MM.1S (cell line): ENCODE measurements around the gene LMBR1.

Experiments
- DNase-seq: peaks from one replicate; pipeline ENCODE4 v3.0.0-alpha.2; 2015
- H2AFZ ChIP-seq: fragments of 300-600 bp; sonication (generic); 2 replicates; pipeline ENCODE4 v1.6.0; 2016; ENCODE audit warnings: antibody characterized with exemption, low read length
- H3F3A ChIP-seq: fragments of 300-600 bp; sonication (generic); 2 replicates; pipeline ENCODE4 v1.6.1; 2016; ENCODE audit warnings: mild to moderate bottlenecking, antibody characterized with exemption, low read length, moderate library complexity, mixed read lengths; ENCODE audit not compliant: insufficient read depth
- H3K27ac ChIP-seq: fragments of 300-600 bp; sonication (generic); 2 replicates; pipeline ENCODE4 v1.5.1; 2016; ENCODE audit warnings: mild to moderate bottlenecking, low read length
- H3K27me3 ChIP-seq: fragments of 300-600 bp; sonication (generic); replicated peaks from 2 replicates; pipeline ENCODE4 v1.6.0; 2016; ENCODE audit warnings: low read length; ENCODE audit not compliant: insufficient read depth
- H3K36me3 ChIP-seq: fragments of 300-600 bp; sonication (generic); replicated peaks from 2 replicates; pipeline ENCODE4 v1.6.1; 2016; ENCODE audit warnings: mild to moderate bottlenecking, low read length, mixed read lengths; ENCODE audit not compliant: insufficient read depth
- H3K4me1 ChIP-seq: fragments of 300-600 bp; sonication (generic); 2 replicates; pipeline ENCODE4 v1.6.1; 2016; ENCODE audit warnings: low read length, mixed read lengths
- H3K4me2 ChIP-seq: fragments of 300-600 bp; sonication (generic); 2 replicates; pipeline ENCODE4 v1.6.0; 2016; ENCODE audit warnings: low read depth, low read length
- H3K4me3 ChIP-seq: fragments of 300-600 bp; sonication (generic); 2 replicates; pipeline ENCODE4 v1.5.1; 2016; ENCODE audit warnings: low read length, mixed read lengths
- H3K79me2 ChIP-seq: fragments of 300-600 bp; sonication (generic); 2 replicates; pipeline ENCODE4 v1.6.1; 2016; ENCODE audit warnings: mixed run types, low read length, mixed read lengths
- H3K9ac ChIP-seq: fragments of 300-600 bp; sonication (generic); 2 replicates; pipeline ENCODE4 v1.6.1; 2016; ENCODE audit warnings: low read length, mixed read lengths
- H3K9me2 ChIP-seq: fragments of 300-600 bp; sonication (generic); replicated peaks from 2 replicates; pipeline ENCODE4 v1.6.1; 2016; ENCODE audit warnings: mild to moderate bottlenecking, low read length, mixed read lengths; ENCODE audit not compliant: insufficient read depth
- H3K9me3 ChIP-seq: fragments of 300-600 bp; sonication (generic); replicated peaks from 2 replicates; pipeline ENCODE4 v1.6.1; 2016; ENCODE audit warnings: mild to moderate bottlenecking, low read length, mixed read lengths; ENCODE audit not compliant: insufficient read depth
- H4K20me1 ChIP-seq: fragments of 300-600 bp; sonication (generic); 2 replicates; pipeline ENCODE4 v1.6.1; 2016; ENCODE audit warnings: mild to moderate bottlenecking, low read length, moderate library complexity, mixed read lengths; ENCODE audit not compliant: insufficient read depth
- EZH2 ChIP-seq: fragments of 300-600 bp; sonication (generic); optimal IDR thresholded peaks from 2 replicates; pipeline ENCODE3; 2017; ENCODE audit warnings: low read depth, mild to moderate bottlenecking, antibody characterized with exemption, low read length, mixed read lengths
- EZH2phosphoT487 ChIP-seq: fragments of 300-600 bp; sonication (generic); IDR thresholded peaks from 2 replicates; pipeline ENCODE4 v1.6.1; 2018; ENCODE audit warnings: antibody characterized with exemption, low read length
- TF ChIP-seq, protein P1 (sequence below): fragments of 300-600 bp; sonication (generic); IDR thresholded peaks from 2 replicates; pipeline ENCODE4 v1.5.1; 2016; ENCODE audit warnings: antibody characterized with exemption, low read length, mixed read lengths

Gene LMBR1

DNA sequence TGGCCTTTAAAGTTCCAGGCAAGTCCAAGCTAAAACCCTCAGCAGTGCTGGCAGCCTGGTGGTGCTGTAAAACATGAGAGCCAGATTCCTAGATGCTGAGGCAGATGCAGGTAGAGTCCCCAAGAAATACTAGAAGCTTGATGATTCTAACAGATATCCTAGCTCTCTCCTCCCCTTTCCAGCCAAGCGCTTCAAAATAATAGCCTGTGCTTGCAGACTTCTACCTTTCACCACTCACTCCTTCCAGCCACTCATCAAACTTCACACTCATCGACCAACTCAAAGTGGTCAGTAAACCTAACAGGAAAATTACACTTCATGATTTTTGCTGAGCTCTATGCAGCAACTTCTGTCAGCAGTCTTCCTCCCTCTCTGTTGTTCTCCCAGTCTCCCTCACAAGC is 50.2 kb downstream of the LMBR1 start:
- no peaks in the 10 kb centered on the region for H3F3A ChIP-seq
- H3K9me2 ChIP-seq, result no peaks in the 10 kb centered on the region
- no peak overlapping the region for H3K4me2 ChIP-seq
- no peak overlapping the region for H3K4me3 ChIP-seq
- H3K79me2 ChIP-seq, result peaks cover 80% of the 10 kb centered on the region
- H4K20me1 ChIP-seq, result peaks cover 13% of the 10 kb centered on the region
- no peak for TF ChIP-seq EZH2
- TF ChIP-seq EZH2phosphoT487, result no peak
- TF ChIP-seq, protein P1, sequence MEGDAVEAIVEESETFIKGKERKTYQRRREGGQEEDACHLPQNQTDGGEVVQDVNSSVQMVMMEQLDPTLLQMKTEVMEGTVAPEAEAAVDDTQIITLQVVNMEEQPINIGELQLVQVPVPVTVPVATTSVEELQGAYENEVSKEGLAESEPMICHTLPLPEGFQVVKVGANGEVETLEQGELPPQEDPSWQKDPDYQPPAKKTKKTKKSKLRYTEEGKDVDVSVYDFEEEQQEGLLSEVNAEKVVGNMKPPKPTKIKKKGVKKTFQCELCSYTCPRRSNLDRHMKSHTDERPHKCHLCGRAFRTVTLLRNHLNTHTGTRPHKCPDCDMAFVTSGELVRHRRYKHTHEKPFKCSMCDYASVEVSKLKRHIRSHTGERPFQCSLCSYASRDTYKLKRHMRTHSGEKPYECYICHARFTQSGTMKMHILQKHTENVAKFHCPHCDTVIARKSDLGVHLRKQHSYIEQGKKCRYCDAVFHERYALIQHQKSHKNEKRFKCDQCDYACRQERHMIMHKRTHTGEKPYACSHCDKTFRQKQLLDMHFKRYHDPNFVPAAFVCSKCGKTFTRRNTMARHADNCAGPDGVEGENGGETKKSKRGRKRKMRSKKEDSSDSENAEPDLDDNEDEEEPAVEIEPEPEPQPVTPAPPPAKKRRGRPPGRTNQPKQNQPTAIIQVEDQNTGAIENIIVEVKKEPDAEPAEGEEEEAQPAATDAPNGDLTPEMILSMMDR, result no peak
- no peaks in the 10 kb centered on the region for H3K4me1 ChIP-seq
- H3K27me3 ChIP-seq, result no peaks in the 10 kb centered on the region
- no peaks in the 10 kb centered on the region for H3K36me3 ChIP-seq
- no peak for DNase-seq
- H3K9ac ChIP-seq, result no peak overlapping the region
- H3K9me3 ChIP-seq, result no peaks in the 10 kb centered on the region
- no peak overlapping the region for H2AFZ ChIP-seq
- H3K27ac ChIP-seq, result no peak overlapping the region

DNA sequence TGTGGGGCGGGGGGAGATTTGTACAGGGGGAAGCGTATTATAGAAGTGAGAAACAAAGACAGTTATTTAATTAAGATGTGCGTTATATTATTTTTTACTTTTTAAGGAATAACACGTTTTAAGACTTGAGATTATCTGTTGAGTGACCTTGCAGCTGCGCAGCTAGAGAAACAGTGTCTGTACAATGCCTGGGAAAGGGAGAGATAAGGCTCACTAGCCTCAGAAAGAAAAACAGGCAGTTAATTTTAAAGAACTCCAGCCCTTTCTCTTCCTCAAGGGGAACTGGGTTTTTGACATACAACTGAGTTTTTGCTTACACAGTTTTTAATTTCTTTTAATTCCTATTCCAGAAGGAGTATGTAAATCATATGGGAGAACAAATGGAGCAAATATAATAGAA is 50.7 kb downstream of the LMBR1 start:
- Histone ChIP-seq H3K27ac (no peak overlapping the region), H3K4me1 (no peaks in the 10 kb centered on the region), H3K9ac (no peak overlapping the region), H3F3A (no peaks in the 10 kb centered on the region), H3K27me3 (no peaks in the 10 kb centered on the region), H3K9me3 (no peaks in the 10 kb centered on the region), H3K9me2 (no peaks in the 10 kb centered on the region), H2AFZ (no peak overlapping the region), H3K79me2 (peaks cover 75% of the 10 kb centered on the region), H4K20me1 (peaks cover 13% of the 10 kb centered on the region), H3K4me3 (no peak overlapping the region), H3K36me3 (no peaks in the 10 kb centered on the region), H3K4me2 (no peak overlapping the region)
- TF ChIP-seq, protein P1, result no peak
- TF ChIP-seq EZH2phosphoT487 (no peak), EZH2 (no peak)
- no peak for DNase-seq

GRCh38 chr7:156841497-156841896 is 51.5 kb downstream of the LMBR1 start:
- Histone ChIP-seq H3K79me2 (peaks cover 67% of the 10 kb centered on the region), H3K4me1 (no peaks in the 10 kb centered on the region)

More at GRCh38 chr7:156841497-156841896, 51.5 kb downstream of the LMBR1 start:
- Histone ChIP-seq H3K9ac (no peak overlapping the region), H3K27me3 (no peaks in the 10 kb centered on the region), H2AFZ (no peak overlapping the region), H3K9me3 (no peaks in the 10 kb centered on the region), H3K4me2 (no peak overlapping the region), H3F3A (no peaks in the 10 kb centered on the region), H3K4me3 (no peak overlapping the region), H3K36me3 (no peaks in the 10 kb centered on the region), H4K20me1 (peaks cover 8% of the 10 kb centered on the region), H3K27ac (no peak overlapping the region), H3K9me2 (no peaks in the 10 kb centered on the region)
- no peak for TF ChIP-seq EZH2phosphoT487
- TF ChIP-seq, protein P1, result no peak
- no peak for TF ChIP-seq EZH2
- DNase-seq, result no peak
